HG02571 (cell line): ENCODE data around the gene MAN2B2.

Source experiments
- ATAC-seq: cut with Tn5 transposase; IDR thresholded peaks from one replicate; pipeline ENCODE4 v1.9.1; 2021; ENCODE audit warnings: mild to moderate bottlenecking, moderate library complexity; ENCODE audit not compliant: unreplicated experiment

MAN2B2 gene

GRCh38 chr4:6566391-6567190, 8.4 kb upstream of the MAN2B2 start:
- ATAC-seq: no peak

GRCh38 chr4:6567218-6567617, 7.8 kb upstream of the MAN2B2 start:
- no peak for ATAC-seq

GRCh38 chr4:6568148-6568547, 6.8 kb upstream of the MAN2B2 start:
- no peak for ATAC-seq

GRCh38 chr4:6568689-6569332, 6.2 kb upstream of the MAN2B2 start:
- no peak for ATAC-seq

- ATAC-seq: no peak
Observed at GRCh38 chr4:6571608-6572007, 3.4 kb upstream of the MAN2B2 start.

- no peak for ATAC-seq
Observed at GRCh38 chr4:6573551-6573950, 1.4 kb upstream of the MAN2B2 start.

- ATAC-seq: no peak
Observed at GRCh38 chr4:6573986-6574746, 823 bp upstream of the MAN2B2 start.

GRCh38 chr4:6575503-6576240, 683 bp downstream of the MAN2B2 start:
- ATAC-seq: no peak

GRCh38 chr4:6576512-6576911, 1.5 kb downstream of the MAN2B2 start:
- no peak for ATAC-seq

GRCh38 chr4:6576932-6577331, 1.9 kb downstream of the MAN2B2 start:
- ATAC-seq: no peak

- no peak for ATAC-seq
Observed at GRCh38 chr4:6577409-6577808, 2.4 kb downstream of the MAN2B2 start.

- no peak for ATAC-seq
Observed at GRCh38 chr4:6578221-6578620, 3.2 kb downstream of the MAN2B2 start.

GRCh38 chr4:6580353-6580752, 5.4 kb downstream of the MAN2B2 start:
- ATAC-seq: no peak

GRCh38 chr4:6581566-6582121, 6.7 kb downstream of the MAN2B2 start:
- ATAC-seq: no peak

GRCh38 chr4:6582889-6583490, 8.0 kb downstream of the MAN2B2 start:
- no peak for ATAC-seq

- no peak for ATAC-seq
Observed at GRCh38 chr4:6584865-6585264, 9.9 kb downstream of the MAN2B2 start.

- no peak for ATAC-seq
Observed at GRCh38 chr4:6586715-6587325, 11.8 kb downstream of the MAN2B2 start.

GRCh38 chr4:6589444-6589843, 14.5 kb downstream of the MAN2B2 start:
- ATAC-seq: no peak

GRCh38 chr4:6591313-6591712, 16.3 kb downstream of the MAN2B2 start:
- peak; percentile 82 for ATAC-seq

GRCh38 chr4:6591781-6592180, 16.8 kb downstream of the MAN2B2 start:
- no peak for ATAC-seq
